ENCODE data around the gene DYNC1LI1.

The DYNC1LI1 gene

DNA sequence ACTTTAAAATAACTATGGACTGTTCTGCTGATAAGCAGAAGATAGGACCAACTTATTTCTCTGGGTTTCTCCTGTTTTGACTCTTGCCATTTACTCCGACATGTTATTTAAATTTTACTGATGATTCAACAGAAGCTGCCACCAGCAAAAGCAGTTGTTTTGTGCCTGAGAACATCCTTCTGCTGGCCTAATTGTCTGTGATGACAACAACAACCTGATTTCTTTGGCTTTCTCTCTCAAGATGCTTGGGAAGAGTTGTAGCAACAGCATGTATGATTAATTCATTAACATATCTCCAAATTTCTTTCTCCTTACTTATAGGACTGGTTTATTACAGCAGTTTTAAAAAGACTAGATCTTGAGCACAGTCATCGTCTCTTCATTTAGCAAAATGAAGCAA is 36.9 kb upstream of the DYNC1LI1 start:
- H3K4me3 ChIP-seq (ENCODE audit: low read depth, low read length), result no peak overlapping the region
- DNase-seq (ENCODE audit: low read depth), result no peak
- TF ChIP-seq, protein P1, sequence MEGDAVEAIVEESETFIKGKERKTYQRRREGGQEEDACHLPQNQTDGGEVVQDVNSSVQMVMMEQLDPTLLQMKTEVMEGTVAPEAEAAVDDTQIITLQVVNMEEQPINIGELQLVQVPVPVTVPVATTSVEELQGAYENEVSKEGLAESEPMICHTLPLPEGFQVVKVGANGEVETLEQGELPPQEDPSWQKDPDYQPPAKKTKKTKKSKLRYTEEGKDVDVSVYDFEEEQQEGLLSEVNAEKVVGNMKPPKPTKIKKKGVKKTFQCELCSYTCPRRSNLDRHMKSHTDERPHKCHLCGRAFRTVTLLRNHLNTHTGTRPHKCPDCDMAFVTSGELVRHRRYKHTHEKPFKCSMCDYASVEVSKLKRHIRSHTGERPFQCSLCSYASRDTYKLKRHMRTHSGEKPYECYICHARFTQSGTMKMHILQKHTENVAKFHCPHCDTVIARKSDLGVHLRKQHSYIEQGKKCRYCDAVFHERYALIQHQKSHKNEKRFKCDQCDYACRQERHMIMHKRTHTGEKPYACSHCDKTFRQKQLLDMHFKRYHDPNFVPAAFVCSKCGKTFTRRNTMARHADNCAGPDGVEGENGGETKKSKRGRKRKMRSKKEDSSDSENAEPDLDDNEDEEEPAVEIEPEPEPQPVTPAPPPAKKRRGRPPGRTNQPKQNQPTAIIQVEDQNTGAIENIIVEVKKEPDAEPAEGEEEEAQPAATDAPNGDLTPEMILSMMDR (conservative IDR thresholded peaks at IDR 0.05; ENCODE audit: low read depth, low read length), result no peak

GRCh38 chr3:32606960-32607359 is 36.3 kb upstream of the DYNC1LI1 start:
- DNase-seq (ENCODE audit: low read depth), result no peak
- TF ChIP-seq, protein P1 (conservative IDR thresholded peaks at IDR 0.05; ENCODE audit: low read depth, low read length), result no peak
- H3K4me3 ChIP-seq (ENCODE audit: low read depth, low read length), result no peak overlapping the region

DNA sequence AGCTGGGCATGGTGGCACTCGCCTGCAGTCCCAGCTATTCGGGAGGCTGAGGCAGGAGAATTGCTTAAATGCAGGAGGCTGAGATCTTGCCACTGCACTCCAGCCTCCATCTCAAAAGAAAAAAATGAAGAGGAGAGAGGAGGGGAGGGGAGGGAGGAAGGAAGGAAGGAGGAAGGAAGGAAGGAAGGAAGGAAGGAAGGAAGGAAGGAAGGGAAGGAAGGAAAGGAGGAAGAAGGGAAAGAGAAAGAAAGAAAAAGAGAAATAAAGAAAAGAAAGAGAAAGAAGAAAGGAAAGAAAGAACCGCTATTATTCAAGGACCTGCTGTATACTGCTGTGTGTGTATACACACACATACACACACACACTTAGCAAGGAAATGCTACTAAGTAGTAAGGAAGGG is 35.6 kb upstream of the DYNC1LI1 start:
- no peak for DNase-seq (ENCODE audit: low read depth)
- TF ChIP-seq, protein P1 (conservative IDR thresholded peaks at IDR 0.05; ENCODE audit: low read depth, low read length), result no peak
- no peak overlapping the region for H3K4me3 ChIP-seq (ENCODE audit: low read depth, low read length)

DNA sequence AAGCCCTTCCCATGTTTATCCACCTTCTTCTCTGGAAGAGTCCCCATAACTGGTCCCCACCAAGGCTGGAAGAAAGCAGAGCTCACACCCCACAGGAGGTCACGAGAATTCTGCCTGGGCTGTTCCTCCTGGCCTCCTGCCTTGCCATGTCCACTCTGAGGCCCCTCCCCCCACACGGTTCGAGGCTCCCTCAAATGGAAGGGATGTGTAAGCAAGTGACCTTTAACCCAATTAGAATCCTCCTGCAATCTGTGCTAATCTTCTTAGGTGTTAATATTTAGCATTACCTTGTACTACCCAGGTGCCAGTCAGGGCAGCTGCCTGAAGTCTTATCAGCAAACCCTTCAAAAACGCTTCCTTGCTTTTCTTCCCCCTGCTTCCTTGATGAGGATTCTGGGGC is 32.4 kb upstream of the DYNC1LI1 start:
- no peak overlapping the region for H3K4me3 ChIP-seq (ENCODE audit: low read depth, low read length)
- TF ChIP-seq, protein P1 (conservative IDR thresholded peaks at IDR 0.05; ENCODE audit: low read depth, low read length), result no peak
- no peak for DNase-seq (ENCODE audit: low read depth)

DNA sequence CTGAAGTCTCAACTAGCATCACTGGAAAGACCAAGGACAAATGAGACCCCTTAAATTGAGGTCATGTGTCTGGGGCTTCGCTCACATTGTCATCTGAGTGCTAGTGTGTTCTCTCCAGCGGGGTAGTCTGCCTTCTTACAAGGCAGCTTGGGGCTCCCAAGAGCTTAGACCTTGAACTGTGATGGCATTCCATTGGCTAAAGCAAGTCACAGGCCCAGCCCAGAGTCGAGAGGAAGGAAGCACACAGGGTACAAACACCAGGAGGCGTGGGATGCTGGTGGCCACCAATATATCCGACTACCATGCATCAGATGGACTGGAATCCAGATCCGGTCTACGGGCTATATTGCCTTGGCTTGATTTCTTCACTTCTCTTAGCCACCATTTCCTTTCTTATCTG is 31.5 kb upstream of the DYNC1LI1 start:
- TF ChIP-seq, protein P1 (conservative IDR thresholded peaks at IDR 0.05; ENCODE audit: low read depth, low read length), result no peak
- no peak for DNase-seq (ENCODE audit: low read depth)
- no peak overlapping the region for H3K4me3 ChIP-seq (ENCODE audit: low read depth, low read length)

DNA sequence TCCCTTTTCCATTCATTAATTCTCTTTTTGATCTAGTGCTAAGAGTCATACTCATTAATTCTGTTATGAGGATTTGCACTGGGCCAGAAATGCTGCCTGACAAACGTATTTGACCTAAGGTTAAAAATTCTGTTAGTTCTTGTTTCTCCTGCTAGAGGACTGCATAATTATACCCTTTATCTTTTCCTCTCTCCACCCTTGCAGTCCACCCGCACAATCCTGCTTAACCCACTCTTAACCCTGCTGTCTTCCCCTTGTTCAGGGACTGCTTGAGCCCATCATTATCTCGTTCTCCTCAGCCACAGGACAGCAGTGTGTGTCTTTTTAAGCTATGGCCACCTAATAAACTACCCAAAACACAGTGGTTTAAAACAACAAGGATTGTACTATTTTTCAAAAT is 31.1 kb upstream of the DYNC1LI1 start:
- DNase-seq (ENCODE audit: low read depth), result no peak
- H3K4me3 ChIP-seq (ENCODE audit: low read depth, low read length), result no peak overlapping the region
- TF ChIP-seq, protein P1 (conservative IDR thresholded peaks at IDR 0.05; ENCODE audit: low read depth, low read length), result no peak

GRCh38 chr3:32597656-32598055 is 27.0 kb upstream of the DYNC1LI1 start:
- TF ChIP-seq, protein P1 (conservative IDR thresholded peaks at IDR 0.05; ENCODE audit: low read depth, low read length), result no peak
- H3K4me3 ChIP-seq (ENCODE audit: low read depth, low read length), result no peak overlapping the region
- no peak for DNase-seq (ENCODE audit: low read depth)
